ENCODE data around the gene SRCAP. TPM values are rescaled to one million over a fixed set of nuclear protein-coding genes. Genes with fewer than 3 reads are reported as not detected.
"Not testable (repeated sequence)": the region's sequence is repeated elsewhere in the genome, so short reads cannot be mapped to it uniquely, and the experiment has no call there.

The SRCAP gene
- total and polyA plus RNA-seq, 2 donors from 2014 or later, result 1.6 to 71.9 TPM

GRCh38 chr16:30700491-30700890 is 1.5 kb downstream of the SRCAP start:
- no peak for TF ChIP-seq CTCF (IDR thresholded peaks at IDR 0.05; ENCODE audit: borderline replicate concordance, extremely low read depth, insufficient read depth)
- Histone ChIP-seq H3K4me1 (ENCODE audit: control insufficient read depth in 2 of 3, insufficient read depth in 2 of 3, low read depth in 1 of 3, low read length in 3 of 3) (peaks cover 0 to 13% (median 8%) of the 10 kb centered on the region in 3 donors), H3K27me3 (ENCODE audit: control insufficient read depth, insufficient read depth, low read length) (no peaks in the 10 kb centered on the region), H3K9me3 (ENCODE audit: control insufficient read depth in 2 of 3, insufficient read depth in 1 of 3, low read length in 3 of 3) (no peaks in the 10 kb centered on the region), H3K9ac (ENCODE audit: low read length in 3 of 3) (no peak overlapping the region), H3K27ac (ENCODE audit: low read depth in 2 of 2, low read length in 2 of 2) (no peak overlapping the region), H3K36me3 (ENCODE audit: control insufficient read depth in 2 of 3, insufficient read depth in 3 of 3, low read length in 3 of 3) (peaks cover 8 to 28% (median 17%) of the 10 kb centered on the region in 3 donors), H3K4me3 (ENCODE audit: low read length in 3 of 3) (no peak overlapping the region)
- FAIRE-seq, result no peak
- intact Hi-C loops (cut with DNase I), result no loop called here
- peak in 1 of 5 donors; percentile 74 for DNase-seq

- no peak overlapping the region for H3K27ac ChIP-seq (ENCODE audit: low read depth in 2 of 2, low read length in 2 of 2)
- peaks cover 0 to 13% (median 8%) of the 10 kb centered on the region in 3 donors for H3K4me1 ChIP-seq (ENCODE audit: control insufficient read depth in 2 of 3, insufficient read depth in 2 of 3, low read depth in 1 of 3, low read length in 3 of 3)
- H3K36me3 ChIP-seq (ENCODE audit: control insufficient read depth in 2 of 3, insufficient read depth in 3 of 3, low read length in 3 of 3), result peaks cover 8 to 31% (median 19%) of the 10 kb centered on the region in 3 donors
- H3K9me3 ChIP-seq (ENCODE audit: control insufficient read depth in 2 of 3, insufficient read depth in 1 of 3, low read length in 3 of 3), result no peaks in the 10 kb centered on the region
- no peak for TF ChIP-seq CTCF (IDR thresholded peaks at IDR 0.05; ENCODE audit: borderline replicate concordance, extremely low read depth, insufficient read depth)
- DNase-seq (no peak), FAIRE-seq (no peak)
- H3K4me3 ChIP-seq (ENCODE audit: low read length in 3 of 3), result no peak overlapping the region
- intact Hi-C loops (cut with DNase I), result no loop called here
- no peak overlapping the region for H3K9ac ChIP-seq (ENCODE audit: low read length in 3 of 3)
- no peaks in the 10 kb centered on the region for H3K27me3 ChIP-seq (ENCODE audit: control insufficient read depth, insufficient read depth, low read length)
Measured at GRCh38 chr16:30700971-30701370, 2.0 kb downstream of the SRCAP start.

DNA sequence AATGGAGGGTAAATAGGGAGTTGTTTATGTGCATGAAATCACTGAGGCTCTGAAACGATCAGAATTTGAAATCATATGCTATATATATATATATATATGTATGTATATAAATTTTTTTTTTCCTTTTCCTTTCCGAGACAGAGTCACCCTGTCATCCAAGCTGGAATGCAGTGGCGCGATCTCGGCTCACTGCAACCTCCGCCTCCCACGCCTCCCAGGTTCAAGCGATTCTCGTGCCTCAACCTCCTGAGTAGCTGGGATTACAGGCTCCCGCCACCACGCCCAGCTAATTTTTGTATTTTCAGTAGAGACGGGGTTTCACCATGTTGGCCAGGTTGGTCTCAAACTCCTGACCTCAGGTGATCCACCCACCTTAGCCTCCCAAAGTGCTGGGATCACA is 4.1 kb downstream of the SRCAP start:
- FAIRE-seq; intact Hi-C loops (cut with DNase I): not testable (repeated sequence)

GRCh38 chr16:30703971-30704370 is 5.0 kb downstream of the SRCAP start:
- no peaks in the 10 kb centered on the region for H3K27me3 ChIP-seq (ENCODE audit: control insufficient read depth, insufficient read depth, low read length)
- peaks cover 0 to 5% (median 3%) of the 10 kb centered on the region in 3 donors for H3K4me1 ChIP-seq (ENCODE audit: control insufficient read depth in 2 of 3, insufficient read depth in 2 of 3, low read depth in 1 of 3, low read length in 3 of 3)
- H3K27ac ChIP-seq (ENCODE audit: low read depth in 2 of 2, low read length in 2 of 2), result no peak overlapping the region
- FAIRE-seq, result no peak
- TF ChIP-seq CTCF (IDR thresholded peaks at IDR 0.05; ENCODE audit: borderline replicate concordance, extremely low read depth, insufficient read depth), result no peak
- intact Hi-C loops (cut with DNase I), result no loop called here
- no peaks in the 10 kb centered on the region for H3K9me3 ChIP-seq (ENCODE audit: control insufficient read depth in 2 of 3, insufficient read depth in 1 of 3, low read length in 3 of 3)
- H3K4me3 ChIP-seq (ENCODE audit: low read length in 3 of 3), result no peak overlapping the region
- DNase-seq, result peak in 1 of 5 donors; percentile 57
- peaks cover 18 to 59% (median 41%) of the 10 kb centered on the region in 3 donors for H3K36me3 ChIP-seq (ENCODE audit: control insufficient read depth in 2 of 3, insufficient read depth in 3 of 3, low read length in 3 of 3)
- H3K9ac ChIP-seq (ENCODE audit: low read length in 3 of 3), result no peak overlapping the region

More for the DNA sequence above, 4.1 kb downstream of the SRCAP start:
- H3K9me3 ChIP-seq (ENCODE audit: control insufficient read depth in 2 of 3, insufficient read depth in 1 of 3, low read length in 3 of 3); H3K9ac ChIP-seq (ENCODE audit: low read length in 3 of 3); H3K27ac ChIP-seq (ENCODE audit: low read depth in 2 of 2, low read length in 2 of 2); H3K4me3 ChIP-seq (ENCODE audit: low read length in 3 of 3); H3K27me3 ChIP-seq (ENCODE audit: control insufficient read depth, insufficient read depth, low read length); H3K4me1 ChIP-seq (ENCODE audit: control insufficient read depth in 2 of 3, insufficient read depth in 2 of 3, low read depth in 1 of 3, low read length in 3 of 3): not testable (repeated sequence)
- peak in 1 of 5 donors; percentile 55 for DNase-seq
- H3K36me3 ChIP-seq (ENCODE audit: control insufficient read depth in 2 of 3, insufficient read depth in 3 of 3, low read length in 3 of 3), result peaks cover 17 to 52% (median 40%) of the 10 kb centered on the region in 3 donors

All from kidney (tissue), 14 donors.